Measurements from ENCODE around the gene LGALS1. TPM values are rescaled to one million over a fixed set of nuclear protein-coding genes. Genes with fewer than 3 reads are reported as not detected.
"Not testable (repeated sequence)": the region's sequence is repeated elsewhere in the genome, so short reads cannot be mapped to it uniquely, and the experiment has no call there.

Gene LGALS1
- polyA plus RNA-seq, 6 donors from 2014 or later: 4.1 to 35.3 (median 12.8) TPM

DNA sequence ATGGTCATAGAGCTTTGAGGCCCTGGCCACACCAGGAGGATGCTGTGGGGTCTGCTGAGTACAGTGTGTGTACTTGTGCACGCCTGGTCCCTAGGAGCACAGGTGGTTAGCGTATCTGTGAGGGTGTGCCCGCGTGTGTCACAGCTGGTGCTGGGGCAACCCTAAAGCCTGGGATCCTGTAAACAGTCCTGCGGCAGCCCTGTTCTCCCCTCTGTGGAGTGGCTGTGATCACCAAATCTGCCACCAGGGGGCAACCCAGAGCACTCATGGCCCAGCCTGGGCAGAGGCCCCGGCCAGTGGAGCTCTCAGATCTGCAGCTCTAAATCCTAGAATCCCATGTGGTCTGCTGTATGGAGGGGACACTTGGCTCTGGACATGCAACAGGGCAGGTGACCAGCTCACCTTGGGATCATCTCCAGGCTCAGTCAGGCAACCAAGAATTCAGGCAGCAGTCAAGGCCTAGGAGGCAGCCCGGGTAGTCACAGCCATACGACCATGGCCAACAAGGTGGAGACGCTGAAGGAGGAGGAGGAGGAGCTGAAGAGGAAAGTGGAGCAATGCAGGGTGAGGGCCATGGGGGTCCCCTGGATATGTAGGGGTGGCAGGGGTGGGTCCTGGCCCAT lies 32.1 kb upstream of the LGALS1 start:
- H3K27ac Mint-ChIP-seq: peak overlapping the region in 4 of 6 donors; percentile 1 to 39 (median 26)
- no peaks in the 10 kb centered on the region for H3K9me3 Mint-ChIP-seq
- DNase-seq: peak; percentile 77
- H3K4me1 Mint-ChIP-seq: peaks cover 25 to 32% (median 31%) of the 10 kb centered on the region in 3 donors
- H3K36me3 Mint-ChIP-seq: no peaks in the 10 kb centered on the region
- H3K27me3 Mint-ChIP-seq: no peaks in the 10 kb centered on the region
- H3K4me3 Mint-ChIP-seq: peak overlapping the region in 3 of 8 donors; percentile 13 to 80 (median 30)
- peak; percentile 72 to 76 for ATAC-seq (ENCODE audit: low read depth in 2 of 2)

DNA sequence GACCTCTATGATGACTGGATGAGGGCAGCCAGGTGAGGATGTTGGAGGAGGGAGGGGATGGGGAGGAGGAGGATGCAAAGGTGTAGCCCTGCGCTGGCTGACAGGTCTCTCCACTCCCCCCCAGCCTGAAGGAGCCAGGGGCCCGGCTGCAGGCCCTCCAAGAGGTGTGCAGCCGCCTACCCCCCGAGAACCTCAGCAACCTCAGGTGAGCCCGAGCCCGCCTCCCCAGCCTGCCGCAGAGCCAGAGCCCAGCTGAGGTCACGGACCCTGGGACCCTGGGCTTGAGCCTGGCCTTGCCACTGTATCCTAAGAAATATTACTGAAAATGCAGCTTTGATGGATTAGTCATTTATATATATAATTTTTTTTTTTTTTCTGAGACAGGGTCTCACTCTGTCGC lies 28.1 kb upstream of the LGALS1 start:
- no peak overlapping the region for H3K27ac Mint-ChIP-seq
- H3K9me3 Mint-ChIP-seq: no peaks in the 10 kb centered on the region
- no peak overlapping the region for H3K4me3 Mint-ChIP-seq
- no peaks in the 10 kb centered on the region for H3K27me3 Mint-ChIP-seq
- ATAC-seq (ENCODE audit: low read depth in 2 of 2) (no peak), DNase-seq (no peak)
- H3K36me3 Mint-ChIP-seq: no peaks in the 10 kb centered on the region
- peaks cover 14 to 17% (median 16%) of the 10 kb centered on the region in 3 donors for H3K4me1 Mint-ChIP-seq

DNA sequence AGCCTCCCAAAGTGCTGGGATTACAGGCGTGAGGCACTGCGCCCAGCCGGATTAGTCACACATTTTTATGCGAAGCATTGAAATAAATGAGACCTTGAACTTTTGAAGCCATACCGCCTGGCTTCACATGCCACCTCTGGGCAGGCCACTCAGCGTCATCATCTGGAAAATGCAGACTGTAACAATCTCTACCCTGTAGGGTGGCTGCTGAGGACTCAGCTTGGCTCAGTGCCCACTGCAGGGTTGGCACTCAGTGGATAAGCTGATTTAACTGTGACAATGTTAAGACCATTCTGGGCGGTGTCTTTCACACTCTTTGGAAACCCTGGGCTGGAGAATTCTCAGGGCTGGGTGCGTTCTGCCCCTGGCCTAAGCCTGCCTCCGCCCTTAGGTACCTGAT lies 27.5 kb upstream of the LGALS1 start:
- Mint-ChIP-seq H3K27ac (no peak overlapping the region), H3K4me3 (no peak overlapping the region), H3K27me3 (no peaks in the 10 kb centered on the region), H3K4me1 (peaks cover 10 to 11% (median 10%) of the 10 kb centered on the region in 3 donors), H3K36me3 (no peaks in the 10 kb centered on the region), H3K9me3 (no peaks in the 10 kb centered on the region)
- ATAC-seq (ENCODE audit: low read depth in 2 of 2): no peak
- no peak for DNase-seq

DNA sequence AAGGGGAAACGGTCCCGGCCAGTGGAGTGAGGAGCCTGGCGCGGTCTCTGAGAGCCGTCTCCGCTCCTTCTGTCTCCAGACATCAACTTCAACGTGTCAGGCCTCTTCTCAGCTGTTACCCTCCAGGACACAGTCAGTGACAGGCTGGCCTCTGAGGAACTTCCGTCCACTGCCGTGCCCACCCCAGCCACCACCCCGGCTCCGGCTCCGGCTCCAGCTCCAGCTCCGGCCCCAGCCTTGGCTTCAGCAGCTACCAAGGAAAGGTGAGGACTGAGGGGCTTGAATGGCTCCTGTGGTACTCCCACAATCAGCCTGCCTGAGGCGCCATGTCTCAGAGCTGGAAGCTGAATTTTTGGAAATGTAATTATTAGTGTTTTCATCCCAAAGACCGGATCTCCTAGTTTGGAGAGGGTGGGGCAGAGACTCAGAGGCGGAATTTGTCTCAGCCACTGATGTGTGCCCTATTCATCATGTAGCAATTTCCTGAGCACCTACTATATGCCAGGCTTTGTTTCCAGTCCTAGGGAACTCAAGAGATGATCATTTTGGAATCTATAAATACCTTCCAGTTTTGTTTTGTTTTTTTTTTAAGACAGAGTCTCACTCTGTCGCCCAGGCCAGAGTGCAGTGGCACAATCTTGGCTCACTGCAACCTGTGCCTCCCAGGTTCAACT lies 24.8 kb upstream of the LGALS1 start:
- H3K27ac Mint-ChIP-seq: no peak overlapping the region
- no peak overlapping the region for H3K4me3 Mint-ChIP-seq
- no peaks in the 10 kb centered on the region for H3K27me3 Mint-ChIP-seq
- no peaks in the 10 kb centered on the region for H3K9me3 Mint-ChIP-seq
- H3K36me3 Mint-ChIP-seq: no peaks in the 10 kb centered on the region
- ATAC-seq (ENCODE audit: low read depth in 2 of 2): no peak
- no peaks in the 10 kb centered on the region for H3K4me1 Mint-ChIP-seq
- DNase-seq: no peak

DNA sequence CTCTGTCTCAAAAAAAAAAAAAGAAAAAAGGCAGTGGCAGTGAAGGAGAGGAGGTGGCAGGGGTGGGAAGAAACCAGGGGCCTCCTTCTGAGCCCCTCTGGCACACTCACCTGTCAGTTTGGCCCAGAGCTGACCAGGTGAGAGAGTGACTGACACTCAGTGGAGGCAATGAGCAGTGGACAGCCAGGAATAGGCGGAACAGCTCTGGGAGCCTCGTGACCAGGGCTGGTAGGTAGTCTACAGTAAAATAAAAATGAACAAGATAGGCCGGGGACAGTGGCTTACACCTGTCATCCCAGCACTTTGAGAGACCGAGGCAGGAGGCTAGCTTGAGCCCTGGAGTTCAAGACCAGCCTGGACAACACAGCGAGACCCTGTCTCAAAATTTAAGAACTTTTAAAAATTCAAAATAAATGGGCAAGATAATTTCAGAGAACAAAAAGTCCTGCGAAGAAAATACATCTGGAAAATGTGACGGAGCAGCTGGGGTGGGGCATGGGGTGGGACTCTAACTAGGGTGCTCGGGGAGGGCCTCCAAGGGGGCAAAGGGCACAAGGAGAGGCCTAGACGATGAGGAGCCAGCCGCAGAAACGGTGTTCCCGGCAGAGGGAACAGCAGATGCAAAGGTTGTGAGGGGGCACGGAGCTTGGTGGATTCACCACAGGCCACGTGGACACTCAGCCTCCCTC lies 20.7 kb upstream of the LGALS1 start:
- Mint-ChIP-seq H3K27ac (peak overlapping the region in 3 of 6 donors; percentile 47 to 66 (median 62)), H3K27me3 (no peaks in the 10 kb centered on the region), H3K36me3 (no peaks in the 10 kb centered on the region), H3K4me3 (peak overlapping the region in 1 of 8 donors; percentile 2), H3K9me3 (no peaks in the 10 kb centered on the region), H3K4me1 (peaks cover 13 to 22% (median 15%) of the 10 kb centered on the region in 3 donors)
- DNase-seq: no peak
- no peak for ATAC-seq (ENCODE audit: low read depth in 2 of 2)

DNA sequence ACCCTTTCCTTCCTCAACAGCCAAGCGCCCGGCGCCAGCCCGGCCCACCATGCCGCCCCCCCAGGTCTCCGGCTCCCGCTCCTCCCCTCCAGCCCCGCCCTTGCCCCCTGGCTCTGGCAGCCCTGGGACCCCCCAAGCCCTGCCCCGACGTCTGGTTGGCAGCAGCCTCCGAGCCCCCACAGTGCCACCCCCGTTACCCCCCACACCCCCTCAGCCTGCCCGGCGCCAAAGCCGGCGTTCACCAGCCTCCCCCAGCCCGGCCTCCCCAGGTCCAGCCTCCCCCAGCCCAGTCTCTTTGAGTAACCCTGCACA lies 20.2 kb upstream of the LGALS1 start:
- H3K36me3 Mint-ChIP-seq: no peaks in the 10 kb centered on the region
- no peak overlapping the region for H3K27ac Mint-ChIP-seq
- H3K4me3 Mint-ChIP-seq: no peak overlapping the region
- peaks cover 18 to 27% (median 20%) of the 10 kb centered on the region in 3 donors for H3K4me1 Mint-ChIP-seq
- H3K9me3 Mint-ChIP-seq: no peaks in the 10 kb centered on the region
- ATAC-seq (ENCODE audit: low read depth in 2 of 2) (no peak), DNase-seq (no peak)
- H3K27me3 Mint-ChIP-seq: no peaks in the 10 kb centered on the region

DNA sequence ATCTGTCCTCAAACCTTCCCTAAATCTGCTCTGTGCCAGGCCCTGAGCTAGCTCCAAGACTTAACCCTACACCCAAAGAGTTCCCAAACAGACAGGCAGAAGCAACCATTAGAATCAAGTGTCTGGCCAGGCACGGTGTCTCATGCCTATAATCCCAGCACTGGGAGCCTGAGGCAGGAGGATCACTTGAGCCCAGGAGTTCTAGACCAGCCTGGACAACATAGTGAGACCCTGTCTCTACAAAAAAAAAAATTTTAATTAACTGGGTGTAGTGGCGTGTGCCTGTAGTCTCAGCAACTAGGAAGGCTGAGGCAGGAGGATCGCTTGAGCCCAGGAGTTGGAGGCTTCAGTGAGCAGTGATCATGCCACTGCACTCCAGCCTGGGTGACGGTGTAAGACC lies 18.9 kb upstream of the LGALS1 start:
- H3K4me3 Mint-ChIP-seq: peak overlapping the region in 1 of 8 donors; percentile 55
- peaks cover 32 to 40% (median 34%) of the 10 kb centered on the region in 3 donors for H3K4me1 Mint-ChIP-seq
- not testable (repeated sequence) for ATAC-seq (ENCODE audit: low read depth in 2 of 2); H3K9me3 Mint-ChIP-seq; DNase-seq; H3K36me3 Mint-ChIP-seq; H3K27me3 Mint-ChIP-seq
- peak overlapping the region in 3 of 6 donors; percentile 3 to 79 (median 71) for H3K27ac Mint-ChIP-seq

DNA sequence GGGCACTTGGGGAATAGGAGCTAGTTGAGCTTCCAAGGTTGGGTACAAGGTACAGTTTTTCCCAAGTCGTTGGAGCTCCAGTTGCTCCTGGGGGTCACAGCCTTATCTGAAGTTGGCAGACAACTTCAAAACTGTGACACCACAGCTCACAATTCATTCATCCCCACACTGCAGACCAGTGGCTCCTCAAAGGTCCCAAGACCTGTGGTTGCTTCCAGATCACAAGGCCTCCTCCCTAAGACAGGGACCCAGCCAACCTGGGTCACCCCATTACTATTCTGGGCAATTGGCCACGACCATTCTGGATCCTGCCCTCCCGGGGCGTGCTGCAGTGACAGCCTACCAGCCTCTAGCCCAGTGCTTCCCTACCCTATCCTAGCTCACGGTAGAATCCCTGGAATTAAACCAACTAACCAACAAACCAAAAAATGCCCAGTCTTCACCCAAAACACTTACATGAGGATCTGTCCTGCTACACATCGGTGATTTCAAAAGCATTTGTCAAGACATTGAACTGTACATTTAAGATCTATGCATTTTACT lies 17.8 kb upstream of the LGALS1 start:
- Mint-ChIP-seq H3K36me3 (no peaks in the 10 kb centered on the region), H3K27ac (peak overlapping the region; percentile 70 to 98 (median 94)), H3K4me1 (peaks cover 39 to 50% (median 44%) of the 10 kb centered on the region in 3 donors), H3K9me3 (no peaks in the 10 kb centered on the region), H3K27me3 (no peaks in the 10 kb centered on the region), H3K4me3 (peak overlapping the region; percentile 86 to 98 (median 94))
- ATAC-seq (ENCODE audit: low read depth in 2 of 2) (no peak), DNase-seq (no peak)

DNA sequence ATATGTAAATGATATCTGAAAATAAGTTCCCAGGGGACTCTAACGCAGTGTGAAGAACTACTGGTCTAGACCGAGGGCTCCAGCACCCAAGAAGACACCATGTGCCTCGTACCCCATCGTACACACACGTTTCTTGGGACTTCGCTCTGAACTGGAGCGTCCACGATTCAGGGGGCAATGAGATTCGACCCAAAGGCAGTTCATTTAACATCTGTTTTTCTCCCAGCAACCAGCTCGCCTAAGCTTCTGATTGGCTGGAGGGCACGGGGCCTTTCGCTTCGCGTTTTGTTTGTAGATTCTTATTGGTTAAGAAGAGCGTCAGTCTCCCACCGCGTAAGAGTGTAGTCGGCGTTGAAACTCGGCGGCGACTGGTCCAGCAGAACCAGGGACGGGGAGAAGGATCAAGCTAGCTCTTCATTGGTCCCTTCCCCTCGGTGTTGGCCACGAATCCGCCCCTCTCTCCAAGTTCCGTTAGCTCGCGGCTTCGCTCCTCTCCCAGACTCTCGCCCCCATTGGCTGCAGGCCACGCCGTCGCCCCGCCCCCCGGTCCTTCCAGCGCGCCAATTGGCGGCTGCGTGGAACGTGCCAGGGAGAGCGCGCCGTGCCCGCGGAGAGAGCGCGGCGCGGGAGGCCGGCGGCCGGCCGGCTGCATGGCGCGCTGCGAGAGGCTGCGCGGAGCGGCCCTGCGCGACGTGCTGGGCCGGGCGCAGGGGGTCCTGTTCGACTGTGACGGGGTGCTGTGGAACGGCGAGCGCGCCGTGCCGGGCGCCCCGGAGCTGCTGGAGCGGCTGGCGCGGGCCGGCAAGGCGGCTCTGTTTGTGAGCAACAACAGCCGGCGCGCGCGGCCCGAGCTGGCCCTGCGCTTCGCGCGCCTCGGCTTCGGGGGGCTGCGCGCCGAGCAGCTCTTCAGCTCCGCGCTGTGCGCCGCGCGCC lies 17.0 kb upstream of the LGALS1 start, which contains the start of gene PDXP:
Gene PDXP (plus strand): TSS at position 591 of the 933 bp plus-strand sequence. CDS start 60 bp downstream, at position 651.
- Mint-ChIP-seq H3K36me3 (no peaks in the 10 kb centered on the region), H3K4me3 (peak within 1 kb of the TSS; percentile 86 to 98 (median 94)), H3K4me1 (peaks cover 39 to 52% (median 45%) of the 10 kb centered on the region in 3 donors), H3K27me3 (no peaks in the 10 kb centered on the region), H3K27ac (peak within 1 kb of the TSS; percentile 70 to 98 (median 94)), H3K9me3 (no peaks in the 10 kb centered on the region)
- ATAC-seq (ENCODE audit: low read depth in 2 of 2) (peak; percentile 88 to 89), DNase-seq (peak; percentile 98)

DNA sequence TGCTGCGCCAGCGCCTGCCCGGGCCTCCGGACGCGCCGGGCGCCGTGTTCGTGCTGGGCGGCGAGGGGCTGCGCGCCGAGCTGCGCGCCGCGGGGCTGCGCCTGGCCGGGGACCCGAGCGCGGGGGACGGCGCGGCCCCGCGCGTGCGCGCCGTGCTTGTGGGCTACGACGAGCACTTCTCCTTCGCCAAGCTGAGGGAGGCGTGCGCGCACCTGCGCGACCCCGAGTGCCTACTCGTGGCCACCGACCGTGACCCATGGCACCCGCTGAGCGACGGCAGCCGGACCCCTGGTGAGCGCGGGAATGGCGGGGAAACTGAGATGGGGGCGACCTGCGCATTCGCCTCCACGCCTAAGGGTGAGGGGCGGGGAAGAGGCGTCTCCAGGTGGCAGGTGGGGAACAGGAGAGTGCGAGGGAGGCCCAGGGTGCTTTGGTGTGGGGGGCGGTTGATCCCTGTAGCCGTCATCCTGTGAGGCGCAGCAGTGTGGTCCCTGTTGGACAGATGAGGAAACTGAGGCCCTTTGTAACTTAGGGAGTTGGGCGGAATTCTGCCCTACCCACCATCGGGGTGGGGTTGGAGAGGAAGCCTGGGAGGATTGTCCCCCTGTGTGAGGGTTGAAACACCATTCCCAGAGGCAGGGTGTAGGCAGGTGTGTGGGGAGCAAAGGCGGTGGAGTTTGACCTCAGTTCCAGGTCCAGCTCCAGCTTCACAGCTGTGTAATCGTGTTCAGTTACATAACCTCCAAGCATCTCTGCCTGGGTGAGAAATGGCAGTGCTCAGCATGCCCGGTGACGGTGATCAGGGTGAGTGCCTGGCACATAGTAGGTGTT lies 16.2 kb upstream of the LGALS1 start:
- H3K27me3 Mint-ChIP-seq: no peaks in the 10 kb centered on the region
- no peaks in the 10 kb centered on the region for H3K9me3 Mint-ChIP-seq
- DNase-seq (peak; percentile 47), ATAC-seq (ENCODE audit: low read depth in 2 of 2) (peak; percentile 4 to 5)
- H3K4me1 Mint-ChIP-seq: peaks cover 39 to 55% (median 45%) of the 10 kb centered on the region in 3 donors
- H3K27ac Mint-ChIP-seq: peak overlapping the region in 5 of 6 donors; percentile 8 to 92 (median 85)
- H3K4me3 Mint-ChIP-seq: peak overlapping the region; percentile 76 to 93 (median 85)
- H3K36me3 Mint-ChIP-seq: no peaks in the 10 kb centered on the region

DNA sequence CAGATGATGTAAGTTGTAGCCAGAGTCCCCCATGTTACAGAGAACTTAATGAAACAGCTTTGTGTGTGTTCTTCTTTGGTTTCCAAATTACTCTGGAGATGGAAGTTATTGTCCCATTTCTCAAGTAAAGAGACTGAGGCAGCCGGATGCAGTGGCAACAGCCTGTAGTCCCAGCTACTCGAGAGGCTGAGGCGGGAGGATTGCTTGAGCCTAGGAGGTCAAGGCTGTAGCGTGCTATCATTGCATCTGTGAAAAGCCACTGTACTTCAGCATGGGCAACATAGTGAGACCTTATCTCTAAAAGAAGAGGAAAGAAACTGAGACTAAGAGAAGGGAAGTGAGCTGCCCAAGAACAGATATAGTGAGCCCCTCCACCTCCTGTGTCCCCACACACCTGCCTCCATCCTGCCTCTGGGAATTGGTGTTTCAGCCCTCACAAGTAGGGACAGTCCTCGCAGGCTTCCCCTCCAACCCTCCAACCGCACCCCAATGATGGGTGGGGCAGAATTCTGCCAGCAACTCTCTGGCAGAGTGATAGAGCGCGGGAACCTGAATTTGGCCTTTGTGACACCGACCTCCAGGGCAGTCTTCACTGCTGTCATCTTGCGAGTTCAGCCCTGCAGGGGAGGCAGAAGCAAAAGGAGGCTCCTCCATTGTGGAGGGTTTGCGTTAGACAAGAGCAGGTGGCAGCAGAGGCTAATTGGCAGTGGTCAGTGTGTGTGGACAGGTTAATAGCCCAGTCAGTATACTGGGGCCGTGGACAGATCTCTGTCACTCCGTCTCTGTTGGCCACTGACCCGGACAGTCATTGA lies 15.3 kb upstream of the LGALS1 start:
- Mint-ChIP-seq H3K4me1 (peaks cover 39 to 55% (median 45%) of the 10 kb centered on the region in 3 donors), H3K36me3 (no peaks in the 10 kb centered on the region), H3K9me3 (no peaks in the 10 kb centered on the region), H3K27ac (peak overlapping the region in 5 of 6 donors; percentile 8 to 89 (median 81)), H3K4me3 (peak overlapping the region; percentile 76 to 93 (median 85)), H3K27me3 (no peaks in the 10 kb centered on the region)
- DNase-seq (no peak), ATAC-seq (ENCODE audit: low read depth in 2 of 2) (no peak)
